ENCODE measurements around the gene CLSTN2. TPM values are rescaled to one million over a fixed set of nuclear protein-coding genes. Genes with fewer than 3 reads are reported as not detected.

CLSTN2 gene
- total and polyA plus RNA-seq, 2 of the 13 experiments (the other 11 are each of a cell fraction or from before 2014, with no cell fraction given): not detected

- H2AFZ ChIP-seq (ENCODE audit: low read length): no peak overlapping the region
- ChIA-PET CTCF (ENCODE audit: low intra/inter-chr PET ratio, low total read pairs) (no interaction called here), POLR2A (no interaction called here)
- no peak overlapping the region for H3K4me2 ChIP-seq (ENCODE audit: low read depth, low read length)
- FAIRE-seq (no peak), ATAC-seq (no peak), DNase-seq (ENCODE audit: low spot score) (no peak)
- H3K4me3 ChIP-seq (replicated peaks in 1 of 3; ENCODE audit: insufficient read depth in 1 of 3, low read depth in 2 of 3, low read length in 3 of 3): no peak overlapping the region
- no peak overlapping the region for H3K27ac ChIP-seq (ENCODE audit: extremely low read length, insufficient read depth, low read length)
- no peaks in the 10 kb centered on the region for H3K36me3 ChIP-seq (replicated peaks in 1 of 2; ENCODE audit: control insufficient read depth in 1 of 2, insufficient read depth in 2 of 2, low read length in 2 of 2)
- no peak for TF ChIP-seq ZHX2 (IDR thresholded peaks at IDR 0.05; ENCODE audit: low read depth)
- no peak for TF ChIP-seq ZHX2 (CRISPR knock-in tag; IDR thresholded peaks at IDR 0.05; ENCODE audit: borderline replicate concordance)
- TF ChIP-seq DRAP1 (CRISPR knock-in tag; IDR thresholded peaks at IDR 0.05): no peak
- TF ChIP-seq HNF4G (IDR thresholded peaks at IDR 0.05; ENCODE audit: borderline replicate concordance, low read depth, low read length): no peak
- no peak for TF ChIP-seq HNF4G (CRISPR knock-in tag; IDR thresholded peaks at IDR 0.05; ENCODE audit: borderline replicate concordance, low read depth)
- TF ChIP-seq MIXL1 (CRISPR knock-in tag; IDR thresholded peaks at IDR 0.05): no peak
- TF ChIP-seq MEF2D (CRISPR knock-in tag; IDR thresholded peaks at IDR 0.05): no peak
- no peak for TF ChIP-seq ZNF564 (CRISPR knock-in tag; IDR thresholded peaks at IDR 0.05)
- no peak for TF ChIP-seq ZNF253 (CRISPR knock-in tag; IDR thresholded peaks at IDR 0.05; ENCODE audit: borderline replicate concordance)
- TF ChIP-seq TEAD2 (CRISPR knock-in tag; IDR thresholded peaks at IDR 0.05): no peak
- no peak for TF ChIP-seq POLR2A (IDR thresholded peaks at IDR 0.05; ENCODE audit: insufficient read depth in 1 of 2, low read depth in 2 of 2, low read length in 2 of 2)
- no peak for TF ChIP-seq ZNF577 (CRISPR knock-in tag; IDR thresholded peaks at IDR 0.05; ENCODE audit: borderline replicate concordance, low read depth)
- TF ChIP-seq ZMAT5 (CRISPR knock-in tag; IDR thresholded peaks at IDR 0.05; ENCODE audit: borderline replicate concordance, low read depth): no peak
- TF ChIP-seq TERF1 (CRISPR knock-in tag; IDR thresholded peaks at IDR 0.05): no peak
- H3K79me2 ChIP-seq (ENCODE audit: insufficient read depth, low read length): no peaks in the 10 kb centered on the region
- no peaks in the 10 kb centered on the region for H4K20me1 ChIP-seq (ENCODE audit: insufficient read depth, low read length)
- peaks cover 0 to 2% of the 10 kb centered on the region in 2 experiments; a peak in 1 of 5 replicates for H3K27me3 ChIP-seq (ENCODE audit: control insufficient read depth in 1 of 2, insufficient read depth in 2 of 2, low read length in 2 of 2)
- BruUV-seq (replicated peaks): no TSS peak
- no peak overlapping the region for H3K9ac ChIP-seq (ENCODE audit: insufficient read depth, low read depth, low read length)
- intact Hi-C loops (cut with micrococcal nuclease; ENCODE audit: unreplicated experiment) (no loop called here), in situ Hi-C loops (cut with HindIII; ENCODE audit: extremely low pct_ligation_motif_present, low pct_unique_long_range_greater_than_20kb) (no loop called here)
- no peaks in the 10 kb centered on the region for H3K4me1 ChIP-seq (ENCODE audit: insufficient read depth, low read length)
- no peaks in the 10 kb centered on the region for H3K9me3 ChIP-seq (ENCODE audit: low read length)
Measured at GRCh38 chr3:139948467-139948866, 13.5 kb downstream of the CLSTN2 start.
